KOPT-K1 (cell line): ENCODE data around the gene CNN3.

Experiments
- H3K27ac ChIP-seq: fragments of 200-600 bp; sonication (generic); 2 replicates; pipeline ENCODE4 v1.5.1; 2016; ENCODE audit warnings: antibody characterized with exemption, mild to moderate bottlenecking, low read depth, low read length; ENCODE audit not compliant: poor library complexity, severe bottlenecking
- H3K36me3 ChIP-seq: fragments of 200-600 bp; sonication (generic); 2 replicates; pipeline ENCODE4 v1.5.1; 2017; ENCODE audit warnings: antibody characterized with exemption, mild to moderate bottlenecking, low read length, moderate library complexity; ENCODE audit not compliant: insufficient read depth
- H3K9me3 ChIP-seq: fragments of 200-600 bp; sonication (generic); 2 replicates; pipeline ENCODE4 v1.5.1; 2017; ENCODE audit warnings: antibody characterized with exemption, low read length, mild to moderate bottlenecking; ENCODE audit not compliant: insufficient read depth, poor library complexity, severe bottlenecking

CNN3 gene

GRCh38 chr1:94936861-94937620 is 10.1 kb upstream of the CNN3 start:
- no peaks in the 10 kb centered on the region for H3K9me3 ChIP-seq
- no peaks in the 10 kb centered on the region for H3K36me3 ChIP-seq
- no peak overlapping the region for H3K27ac ChIP-seq

GRCh38 chr1:94935476-94935875 is 8.6 kb upstream of the CNN3 start:
- H3K9me3 ChIP-seq: no peaks in the 10 kb centered on the region
- H3K36me3 ChIP-seq: no peaks in the 10 kb centered on the region
- H3K27ac ChIP-seq: no peak overlapping the region

GRCh38 chr1:94935034-94935433 is 8.1 kb upstream of the CNN3 start:
- no peak overlapping the region for H3K27ac ChIP-seq
- no peaks in the 10 kb centered on the region for H3K36me3 ChIP-seq
- H3K9me3 ChIP-seq: no peaks in the 10 kb centered on the region

GRCh38 chr1:94934551-94934950 is 7.6 kb upstream of the CNN3 start:
- H3K27ac ChIP-seq: no peak overlapping the region

GRCh38 chr1:94931254-94931841 is 4.4 kb upstream of the CNN3 start:
- Histone ChIP-seq H3K27ac (no peak overlapping the region), H3K36me3 (no peaks in the 10 kb centered on the region), H3K9me3 (no peaks in the 10 kb centered on the region)

More at GRCh38 chr1:94934551-94934950, 7.6 kb upstream of the CNN3 start:
- Histone ChIP-seq H3K36me3 (no peaks in the 10 kb centered on the region), H3K9me3 (no peaks in the 10 kb centered on the region)

GRCh38 chr1:94929351-94930217 is 2.7 kb upstream of the CNN3 start:
- no peak overlapping the region for H3K27ac ChIP-seq
- no peaks in the 10 kb centered on the region for H3K36me3 ChIP-seq
- no peaks in the 10 kb centered on the region for H3K9me3 ChIP-seq

GRCh38 chr1:94928293-94928939 is 1.5 kb upstream of the CNN3 start:
- H3K27ac ChIP-seq: no peak overlapping the region
- no peaks in the 10 kb centered on the region for H3K9me3 ChIP-seq
- no peaks in the 10 kb centered on the region for H3K36me3 ChIP-seq

GRCh38 chr1:94927405-94928175 is 680 bp upstream of the CNN3 start:
- H3K27ac ChIP-seq: peak overlapping the region; percentile 15
- no peaks in the 10 kb centered on the region for H3K9me3 ChIP-seq
- H3K36me3 ChIP-seq: no peaks in the 10 kb centered on the region

GRCh38 chr1:94926126-94926914 is 590 bp downstream of the CNN3 start:
- Histone ChIP-seq H3K36me3 (no peaks in the 10 kb centered on the region), H3K9me3 (no peaks in the 10 kb centered on the region), H3K27ac (peak overlapping the region; percentile 43)

- Histone ChIP-seq H3K27ac (peak overlapping the region; percentile 43), H3K36me3 (no peaks in the 10 kb centered on the region), H3K9me3 (no peaks in the 10 kb centered on the region)
Observed at GRCh38 chr1:94925561-94926125, 1.3 kb downstream of the CNN3 start.

- Histone ChIP-seq H3K36me3 (no peaks in the 10 kb centered on the region), H3K27ac (peak overlapping the region; percentile 43), H3K9me3 (no peaks in the 10 kb centered on the region)
Observed at GRCh38 chr1:94925004-94925403, 1.9 kb downstream of the CNN3 start.

GRCh38 chr1:94922761-94923331 is 4.1 kb downstream of the CNN3 start:
- no peak overlapping the region for H3K27ac ChIP-seq
- no peaks in the 10 kb centered on the region for H3K36me3 ChIP-seq
- no peaks in the 10 kb centered on the region for H3K9me3 ChIP-seq

- Histone ChIP-seq H3K27ac (no peak overlapping the region), H3K36me3 (no peaks in the 10 kb centered on the region)
Observed at GRCh38 chr1:94921977-94922376, 4.9 kb downstream of the CNN3 start.

More at GRCh38 chr1:94921977-94922376, 4.9 kb downstream of the CNN3 start:
- no peaks in the 10 kb centered on the region for H3K9me3 ChIP-seq
